PC-9 (cell line): ENCODE measurements around the gene SF3B4. TPM values are rescaled to one million over a fixed set of nuclear protein-coding genes. Genes with fewer than 3 reads are reported as not detected.
A peak's percentile ranks its signal among the peaks of the same experiment; 100 is the strongest.

Experiments used
- Bru-seq: library from RNA; stranded (reverse); fragments of 400-500 nt; gene quantifications from one replicate; lab custom pipeline; 2021; lab: Mats Ljungman, UMichigan
- BruChase-seq, 2 experiments: library from RNA; stranded (reverse); fragments of 400-500 nt; gene quantifications; one replicate each; lab custom pipeline; 2021; lab: Mats Ljungman, UMichigan
- BruUV-seq: library from RNA; stranded (reverse); fragments of 400-500 nt; replicated peaks from 2 replicates; lab custom pipeline; 2021; lab: Mats Ljungman, UMichigan
- CTCF ChIA-PET: fragments of 300-600 bp; sonication (Branson Sonifier 250); formaldehyde crosslinking; loops from one replicate; lab custom pipeline; 2022; ENCODE audit warnings: antibody characterized with exemption; lab: Charles Lee
- POLR2A ChIA-PET: fragments of 300-600 bp; sonication (Branson Sonifier 250); formaldehyde crosslinking; loops from one replicate; lab custom pipeline; 2022; ENCODE audit warnings: antibody characterized with exemption; ENCODE audit not compliant: unreplicated experiment; lab: Charles Lee
- DNase-seq, 2 experiments: peaks; one replicate each; pipeline versions ENCODE4 v3.0.0 to v3.0.0-alpha.2; 2015 to 2022; ENCODE audit warnings: mixed read lengths in 1 of 2
- H2AFZ ChIP-seq: fragments of 200-600 bp; sonication (generic); 2 replicates; pipeline ENCODE4 v1.8.1; 2017; ENCODE audit warnings: antibody characterized with exemption
- H3F3A ChIP-seq: fragments of 200-600 bp; sonication (generic); 2 replicates; pipeline ENCODE4 v1.8.1; 2017; ENCODE audit warnings: antibody characterized with exemption, mild to moderate bottlenecking, low read depth; ENCODE audit not compliant: insufficient read depth
- H3K27ac ChIP-seq: fragments of 200-600 bp; sonication (generic); 2 replicates; pipeline ENCODE4 v1.6.1; 2016; ENCODE audit warnings: mixed run types
- H3K27me3 ChIP-seq: fragments of 200-600 bp; sonication (generic); 2 replicates; pipeline ENCODE4 v1.6.1; 2016; ENCODE audit warnings: low read depth, mixed run types; ENCODE audit not compliant: insufficient read depth
- H3K36me3 ChIP-seq: fragments of 200-600 bp; sonication (generic); 2 replicates; pipeline ENCODE4 v1.6.1; 2016; ENCODE audit warnings: low read depth, mixed run types
- H3K4me1 ChIP-seq: fragments of 200-600 bp; sonication (generic); replicated peaks from 2 replicates; pipeline ENCODE4 v1.6.1; 2016; ENCODE audit warnings: mixed run types; ENCODE audit not compliant: insufficient read depth
- H3K4me2 ChIP-seq: fragments of 200-600 bp; sonication (generic); 2 replicates; pipeline ENCODE4 v1.6.1; 2017; ENCODE audit warnings: mixed run types
- H3K4me3 ChIP-seq: fragments of 200-600 bp; sonication (generic); 2 replicates; pipeline ENCODE4 v1.6.1; 2016; ENCODE audit warnings: mixed run types
- H3K79me2 ChIP-seq: fragments of 200-600 bp; sonication (generic); 2 replicates; pipeline ENCODE4 v1.6.1; 2017; ENCODE audit warnings: low read depth, mixed run types
- H3K9me2 ChIP-seq: fragments of 200-600 bp; sonication (generic); 2 replicates; pipeline ENCODE4 v1.8.1; 2017; ENCODE audit warnings: mild to moderate bottlenecking; ENCODE audit not compliant: insufficient read depth
- H3K9me3 ChIP-seq: fragments of 200-600 bp; sonication (generic); 2 replicates; pipeline ENCODE4 v1.8.1; 2016; ENCODE audit warnings: low read depth; ENCODE audit not compliant: insufficient read depth
- H4K20me1 ChIP-seq: fragments of 200-600 bp; sonication (generic); 2 replicates; pipeline ENCODE4 v1.8.1; 2017; ENCODE audit not compliant: insufficient read depth
- EZH2 ChIP-seq: fragments of 200-600 bp; sonication (generic); IDR thresholded peaks from 2 replicates; pipeline ENCODE4 v1.8.0; 2017; ENCODE audit warnings: antibody characterized with exemption, low read depth
- intact Hi-C: fragments of 100-400 bp; cut with micrococcal nuclease; formaldehyde crosslinking; loops from one replicate; pipeline ENCODE4 v1.10.0; 2022; ENCODE audit not compliant: unreplicated experiment
- long read RNA-seq: library from polyadenylated mRNA; stranded (forward); transcript quantifications from one replicate; pipeline ENCODE4 v2.0.0, GENCODE V29; 2022
- total RNA-seq: library from RNA; stranded (reverse); gene quantifications from 2 replicates; pipeline ENCODE4 v1.2.3, GENCODE V29; 2021
- TF ChIP-seq, protein P1 (sequence below): fragments of 200-600 bp; sonication (generic); conservative IDR thresholded peaks from 2 replicates; pipeline ENCODE4 v1.6.1; 2017; ENCODE audit warnings: mixed run types, antibody characterized with exemption, mild to moderate bottlenecking, moderate library complexity

The SF3B4 gene, protein sequence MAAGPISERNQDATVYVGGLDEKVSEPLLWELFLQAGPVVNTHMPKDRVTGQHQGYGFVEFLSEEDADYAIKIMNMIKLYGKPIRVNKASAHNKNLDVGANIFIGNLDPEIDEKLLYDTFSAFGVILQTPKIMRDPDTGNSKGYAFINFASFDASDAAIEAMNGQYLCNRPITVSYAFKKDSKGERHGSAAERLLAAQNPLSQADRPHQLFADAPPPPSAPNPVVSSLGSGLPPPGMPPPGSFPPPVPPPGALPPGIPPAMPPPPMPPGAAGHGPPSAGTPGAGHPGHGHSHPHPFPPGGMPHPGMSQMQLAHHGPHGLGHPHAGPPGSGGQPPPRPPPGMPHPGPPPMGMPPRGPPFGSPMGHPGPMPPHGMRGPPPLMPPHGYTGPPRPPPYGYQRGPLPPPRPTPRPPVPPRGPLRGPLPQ
- total RNA-seq (50.8 and 73.1 TPM in 2 replicates), Bru-seq, nascent RNA (percentile 97 among the genes with signal in this experiment), BruChase-seq, experiment 1, labeled RNA remaining after a 2-hour chase (percentile 96 among the genes with signal in this experiment), BruChase-seq, experiment 2, labeled RNA remaining after a 6-hour chase (percentile 98 among the genes with signal in this experiment)
- long read RNA-seq, transcript SF3B4-201 (6 exons, 2,085 nt): major isoform, 237 of 251 reads
- long read RNA-seq, partial matches to known transcripts: 13 of 251 reads
- long read RNA-seq, other reads (novel, unspliced or antisense): 1 of 251 reads

DNA sequence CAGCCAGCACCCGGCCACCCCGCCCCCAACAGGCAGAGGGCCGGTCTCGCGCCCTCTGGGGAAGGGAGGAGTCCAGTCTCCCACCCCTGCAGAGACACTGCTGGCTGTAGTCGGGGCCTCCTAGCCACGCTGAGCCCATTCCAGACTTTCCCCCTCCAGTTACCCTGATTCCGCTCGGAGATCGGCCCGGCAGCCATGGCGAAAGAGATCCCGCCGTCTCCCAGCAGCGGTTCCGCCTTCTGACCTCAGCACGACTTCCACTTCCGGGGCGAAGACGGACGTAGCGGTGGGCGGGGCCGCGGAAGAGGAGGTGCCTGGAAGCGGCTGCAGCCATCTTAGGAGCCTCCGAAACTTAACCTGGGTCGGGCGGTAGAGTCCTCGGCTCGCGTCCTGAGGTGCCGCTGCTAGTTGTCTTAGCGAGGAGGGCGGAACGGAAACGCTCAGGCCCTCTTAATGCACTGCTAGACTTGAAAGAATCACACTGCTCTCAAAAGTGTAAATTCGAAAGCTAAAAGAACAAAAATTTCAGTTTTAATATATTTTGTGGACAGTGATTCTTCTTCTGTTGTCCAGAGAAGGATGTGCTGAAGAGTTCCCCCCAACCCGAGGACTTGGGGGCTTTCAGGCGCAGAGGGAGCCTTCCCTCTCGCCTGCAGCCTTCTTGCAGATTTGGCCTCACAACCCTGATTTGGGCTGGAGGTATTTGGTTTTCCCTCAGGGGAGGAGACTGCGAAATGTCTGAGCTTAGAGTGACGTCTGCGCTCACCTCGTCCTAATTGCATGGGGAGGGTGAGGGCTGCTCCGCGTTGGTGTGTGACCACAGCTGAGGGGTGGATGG, at the start of gene SF3B4:
Gene SF3B4 (minus strand): TSS at position 241 of the 838 bp plus-strand sequence. CDS start 44 bp downstream, at position 197.
- H3F3A ChIP-seq: peaks cover 23% of the 10 kb centered on the region
- TSS peak; percentile 98 for BruUV-seq
- H3K27ac ChIP-seq: peak within 1 kb of the TSS; percentile 85
- DNase-seq: peak; percentile 89 to 90
- H3K4me1 ChIP-seq: peaks cover 29% of the 10 kb centered on the region
- ChIA-PET CTCF (no interaction called here), POLR2A (interaction anchor here (0.6 to 1.0 kb wide), 2 partner anchors 40 to 208 kb away, joined by 9 to 10 read pairs; a partner anchor contains a TSS)
- TF ChIP-seq EZH2: no peak
- TF ChIP-seq, protein P1, sequence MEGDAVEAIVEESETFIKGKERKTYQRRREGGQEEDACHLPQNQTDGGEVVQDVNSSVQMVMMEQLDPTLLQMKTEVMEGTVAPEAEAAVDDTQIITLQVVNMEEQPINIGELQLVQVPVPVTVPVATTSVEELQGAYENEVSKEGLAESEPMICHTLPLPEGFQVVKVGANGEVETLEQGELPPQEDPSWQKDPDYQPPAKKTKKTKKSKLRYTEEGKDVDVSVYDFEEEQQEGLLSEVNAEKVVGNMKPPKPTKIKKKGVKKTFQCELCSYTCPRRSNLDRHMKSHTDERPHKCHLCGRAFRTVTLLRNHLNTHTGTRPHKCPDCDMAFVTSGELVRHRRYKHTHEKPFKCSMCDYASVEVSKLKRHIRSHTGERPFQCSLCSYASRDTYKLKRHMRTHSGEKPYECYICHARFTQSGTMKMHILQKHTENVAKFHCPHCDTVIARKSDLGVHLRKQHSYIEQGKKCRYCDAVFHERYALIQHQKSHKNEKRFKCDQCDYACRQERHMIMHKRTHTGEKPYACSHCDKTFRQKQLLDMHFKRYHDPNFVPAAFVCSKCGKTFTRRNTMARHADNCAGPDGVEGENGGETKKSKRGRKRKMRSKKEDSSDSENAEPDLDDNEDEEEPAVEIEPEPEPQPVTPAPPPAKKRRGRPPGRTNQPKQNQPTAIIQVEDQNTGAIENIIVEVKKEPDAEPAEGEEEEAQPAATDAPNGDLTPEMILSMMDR: no peak
- H3K27me3 ChIP-seq: no peaks in the 10 kb centered on the region
- H3K9me2 ChIP-seq: no peaks in the 10 kb centered on the region
- H3K79me2 ChIP-seq: peaks cover 32% of the 10 kb centered on the region
- peak within 1 kb of the TSS; percentile 69 for H3K4me3 ChIP-seq
- peaks cover 37% of the 10 kb centered on the region for H3K36me3 ChIP-seq
- intact Hi-C loops: loop anchor here (1.0 kb wide), 1 partner anchor 10 kb away; no protein-coding TSS in a partner anchor
- H4K20me1 ChIP-seq: peaks cover 7% of the 10 kb centered on the region
- peak within 1 kb of the TSS; percentile 88 for H3K4me2 ChIP-seq
- no peaks in the 10 kb centered on the region for H3K9me3 ChIP-seq
- peak within 1 kb of the TSS; percentile 78 for H2AFZ ChIP-seq

DNA sequence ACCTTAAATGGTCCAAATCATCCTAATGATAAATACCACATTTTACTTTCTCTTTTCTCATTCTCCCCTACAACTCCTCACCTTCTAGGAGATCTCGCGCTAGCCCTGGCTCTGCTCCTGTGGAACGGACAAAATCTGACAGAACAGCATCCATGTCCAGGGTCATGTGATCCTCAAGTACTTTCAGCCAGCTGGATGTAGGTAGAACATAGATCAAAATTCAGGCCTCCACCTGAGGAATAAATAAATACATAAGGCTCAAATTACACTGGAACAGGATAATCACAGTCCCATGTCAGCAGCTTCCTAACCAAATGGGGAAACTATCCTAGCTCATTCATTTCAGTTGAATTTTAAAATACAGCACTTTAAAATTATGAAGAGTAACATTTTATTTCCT, 49.7 kb upstream of the SF3B4 start:
- H3K4me3 ChIP-seq: no peak overlapping the region
- peaks cover 34% of the 10 kb centered on the region for H3K79me2 ChIP-seq
- H3K4me2 ChIP-seq: no peak overlapping the region
- no peak overlapping the region for H2AFZ ChIP-seq
- peaks cover 21% of the 10 kb centered on the region for H3K4me1 ChIP-seq
- H3F3A ChIP-seq: peaks cover 5% of the 10 kb centered on the region; the same call in 1 of the 2 replicates
- no TSS peak for BruUV-seq
- H3K9me2 ChIP-seq: no peaks in the 10 kb centered on the region
- H3K36me3 ChIP-seq: peaks cover 8% of the 10 kb centered on the region; the same call in 1 of the 2 replicates
- no peaks in the 10 kb centered on the region for H3K9me3 ChIP-seq
- TF ChIP-seq, protein P1: no peak
- no peak for TF ChIP-seq EZH2
- no peak overlapping the region for H3K27ac ChIP-seq
- POLR2A ChIA-PET: interaction anchor here (0.6 kb wide), 2 partner anchors 40 to 81 kb away, joined by 6 to 7 read pairs; no protein-coding TSS in a partner anchor
- CTCF ChIA-PET: no interaction called here
- no peaks in the 10 kb centered on the region for H3K27me3 ChIP-seq
- intact Hi-C loops: no loop called here
- no peak for DNase-seq
- H4K20me1 ChIP-seq: no peaks in the 10 kb centered on the region; the same call in 1 of the 2 replicates
